Mesenteric fat pad (tissue), 1 donor: Measurements from ENCODE around the gene APLNR. TPM values are rescaled to one million over a fixed set of nuclear protein-coding genes. Genes with fewer than 3 reads are reported as not detected.

Experiments
- total RNA-seq: library from RNA; stranded (reverse); fragmentation: NEBNext Ultra II Directional; extraction: Animal tissue kit (Norgen Biotek cat#: 25700); gene quantifications from one replicate; pipeline ENCODE4 v1.2.1, GENCODE V29; 2021
- donor health status: DM: yes; HTN: yes; CAD: no.

Gene APLNR
- total RNA-seq, 1 donor from 2014 or later: 13.7 TPM

Other genes with a start within 250 kb of the APLNR start
- not detected for gene OR5AK2, start 248.3 kb downstream of the APLNR start, total RNA-seq
- gene LRRC55, start 55.3 kb downstream of the APLNR start, total RNA-seq: not detected
- 236 TPM for gene TNKS1BP1, start 87.7 kb upstream of the APLNR start, total RNA-seq
- 54.0 TPM for gene SSRP1, start 98.6 kb upstream of the APLNR start, total RNA-seq
- not detected for gene P2RX3, start 101.1 kb upstream of the APLNR start, total RNA-seq
- not detected for gene PRG3, start 143.9 kb upstream of the APLNR start, total RNA-seq
- 0.45 TPM for gene PRG2, start 153.4 kb upstream of the APLNR start, total RNA-seq
- 95.1 TPM for gene SLC43A3, start 189.9 kb upstream of the APLNR start, total RNA-seq
- gene RTN4RL2, start 223.3 kb upstream of the APLNR start, total RNA-seq: 2.8 TPM